Inflammatory macrophage (primary cell): Measurements from ENCODE around the gene BBS9.
"Not testable (repeated sequence)": the region's sequence is repeated elsewhere in the genome, so short reads cannot be mapped to it uniquely, and the experiment has no call there.

ENCODE experiments used
- DNase-seq, 2 donors: peaks; one replicate each; pipeline ENCODE4 v3.0.0-alpha.2; 2020 to 2022

BBS9 gene

DNA sequence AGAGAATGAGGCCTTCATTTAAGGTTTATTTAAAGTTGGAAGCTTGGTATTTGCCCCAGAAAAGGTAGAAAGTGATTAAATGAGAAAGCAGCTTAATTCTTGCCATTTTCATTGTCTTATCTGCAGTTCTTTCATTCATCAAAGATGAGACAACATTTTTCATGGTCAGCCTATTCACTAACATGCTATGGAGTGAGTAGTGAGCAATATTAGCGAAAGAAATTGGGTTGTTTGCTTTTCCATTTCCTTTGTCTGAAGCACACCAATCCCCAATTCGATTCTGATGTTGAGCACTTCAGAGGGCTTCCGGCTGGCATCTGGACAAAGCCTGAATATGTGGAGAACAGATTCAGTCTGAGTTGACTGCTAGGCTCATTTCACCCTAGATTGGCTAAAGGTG, 317.2 kb downstream of the BBS9 start:
- DNase-seq: no peak

- no peak for DNase-seq
Observed at GRCh38 chr7:33448035-33448434, 318.7 kb downstream of the BBS9 start.

DNA sequence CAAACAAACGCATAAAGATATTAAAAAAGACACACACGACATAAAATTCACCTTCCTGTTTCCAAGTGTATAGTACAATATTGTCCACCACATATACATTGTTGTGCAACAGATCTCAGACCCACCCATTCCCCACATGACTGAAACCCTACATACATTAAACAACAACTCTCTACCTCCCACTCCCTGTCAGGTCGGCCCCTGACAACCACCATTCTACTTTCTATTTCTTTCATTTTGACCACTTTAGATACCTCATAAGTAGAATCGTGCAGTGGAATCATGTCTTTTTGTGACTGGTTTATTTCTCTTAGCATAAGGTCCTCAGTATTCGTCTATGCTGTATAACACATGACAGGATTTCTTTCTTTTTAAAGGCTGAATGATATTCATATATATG, 320.5 kb downstream of the BBS9 start:
- no peak for DNase-seq

- no peak for DNase-seq
Observed at GRCh38 chr7:33452805-33453502, 323.6 kb downstream of the BBS9 start.

GRCh38 chr7:33457039-33457438, 327.7 kb downstream of the BBS9 start:
- no peak for DNase-seq

DNA sequence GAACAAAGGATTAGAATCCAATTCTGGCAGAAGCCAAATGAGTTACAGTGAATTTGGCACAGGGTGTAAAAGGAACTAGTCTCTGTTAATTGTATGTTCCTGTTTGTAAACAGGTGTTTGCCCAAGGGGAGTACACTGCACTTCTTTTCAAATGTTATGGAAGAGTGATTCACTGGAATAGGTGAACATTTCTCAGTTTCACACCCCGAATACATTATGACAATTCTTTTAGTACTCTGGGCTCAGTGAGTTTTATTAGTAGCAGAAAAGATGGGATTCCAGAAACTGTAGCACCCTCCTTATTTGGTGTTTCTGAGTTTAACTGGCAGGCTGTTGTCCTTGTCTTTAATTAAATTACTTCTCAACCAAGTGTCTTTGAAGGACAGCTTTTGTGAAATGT, 329.2 kb downstream of the BBS9 start:
- no peak for DNase-seq

DNA sequence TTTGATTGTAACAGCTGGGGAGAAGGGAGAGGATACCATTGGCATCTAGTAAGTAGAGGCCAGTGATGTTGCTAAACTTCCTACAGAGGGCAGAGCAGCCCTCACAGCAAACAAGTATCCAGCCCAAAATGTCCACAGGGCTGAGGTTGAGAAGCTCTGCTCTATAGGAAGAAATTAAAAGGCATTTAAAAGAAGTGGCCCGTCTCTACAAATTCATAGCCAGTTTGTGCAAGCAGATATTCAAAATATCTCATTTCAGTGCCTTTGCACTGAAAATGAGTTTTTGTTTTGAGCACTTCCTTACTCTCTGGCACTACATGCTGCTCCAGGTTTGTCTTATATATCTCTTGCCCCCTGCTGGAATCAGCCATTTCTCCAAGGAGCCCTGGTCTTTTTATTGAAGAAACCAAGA, 330.0 kb downstream of the BBS9 start:
- DNase-seq: peak in 1 of 2 donors; percentile 3

DNA sequence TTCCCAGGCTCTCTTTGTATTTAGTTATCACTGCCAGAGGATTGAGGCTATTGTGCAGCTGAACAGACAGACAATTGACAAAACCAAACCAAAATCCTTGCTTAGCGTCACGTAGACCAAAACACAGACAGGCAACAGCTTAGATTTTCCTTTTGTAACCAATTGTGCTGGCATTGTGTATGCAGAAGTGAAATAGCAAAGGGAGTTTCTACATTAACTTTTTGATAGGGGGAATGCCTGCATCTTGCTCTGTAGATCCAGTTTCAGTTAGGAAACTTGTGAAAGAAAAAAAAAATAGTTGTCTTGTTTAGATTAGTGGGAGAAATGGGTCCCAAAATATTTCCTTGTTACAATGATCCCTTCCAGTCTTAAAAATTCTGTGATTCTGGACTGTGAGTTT, 333.8 kb downstream of the BBS9 start:
- DNase-seq: no peak

GRCh38 chr7:33466203-33466602, 336.8 kb downstream of the BBS9 start:
- DNase-seq: no peak

GRCh38 chr7:33471636-33472242, 342.4 kb downstream of the BBS9 start:
- DNase-seq: no peak

- DNase-seq: no peak
Observed at GRCh38 chr7:33472348-33473025, 343.1 kb downstream of the BBS9 start.

DNA sequence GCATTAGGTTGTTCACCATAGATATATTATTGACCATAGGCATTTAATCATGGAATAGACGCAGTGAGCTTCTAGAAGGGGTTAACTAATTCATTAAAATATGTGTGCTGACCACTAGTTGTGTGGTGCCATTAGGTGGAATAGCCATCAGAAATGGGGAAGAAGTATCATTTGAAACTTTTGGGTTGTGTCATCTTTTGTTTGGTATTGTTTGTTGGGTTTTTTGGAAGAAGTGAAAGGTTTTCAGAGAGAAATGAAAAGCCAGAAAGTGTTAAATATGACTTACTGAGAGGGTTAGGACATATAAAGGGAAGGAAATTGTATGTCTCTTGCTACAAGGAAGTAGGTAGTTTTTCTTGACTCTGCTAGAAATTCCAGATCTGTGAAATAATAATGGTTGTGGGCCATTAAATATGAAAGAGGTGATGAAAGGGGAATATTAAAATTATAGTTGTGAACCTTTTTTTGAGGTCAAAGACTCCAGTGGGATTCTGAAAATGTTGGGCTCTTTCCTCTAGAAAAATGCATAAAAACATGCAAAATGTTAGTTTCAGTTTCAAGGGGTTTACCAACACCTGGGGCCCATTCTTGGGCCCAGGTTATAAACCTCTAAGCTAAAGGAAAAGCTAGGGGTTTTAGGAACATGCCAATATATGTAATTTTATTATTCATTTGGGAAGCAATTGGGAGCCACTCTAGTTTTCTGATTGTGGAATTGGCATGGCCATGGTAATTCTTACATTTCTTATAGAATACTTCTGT, 348.5 kb downstream of the BBS9 start:
- no peak for DNase-seq

GRCh38 chr7:33484476-33484875, 355.1 kb downstream of the BBS9 start:
- not testable (repeated sequence) for DNase-seq

DNA sequence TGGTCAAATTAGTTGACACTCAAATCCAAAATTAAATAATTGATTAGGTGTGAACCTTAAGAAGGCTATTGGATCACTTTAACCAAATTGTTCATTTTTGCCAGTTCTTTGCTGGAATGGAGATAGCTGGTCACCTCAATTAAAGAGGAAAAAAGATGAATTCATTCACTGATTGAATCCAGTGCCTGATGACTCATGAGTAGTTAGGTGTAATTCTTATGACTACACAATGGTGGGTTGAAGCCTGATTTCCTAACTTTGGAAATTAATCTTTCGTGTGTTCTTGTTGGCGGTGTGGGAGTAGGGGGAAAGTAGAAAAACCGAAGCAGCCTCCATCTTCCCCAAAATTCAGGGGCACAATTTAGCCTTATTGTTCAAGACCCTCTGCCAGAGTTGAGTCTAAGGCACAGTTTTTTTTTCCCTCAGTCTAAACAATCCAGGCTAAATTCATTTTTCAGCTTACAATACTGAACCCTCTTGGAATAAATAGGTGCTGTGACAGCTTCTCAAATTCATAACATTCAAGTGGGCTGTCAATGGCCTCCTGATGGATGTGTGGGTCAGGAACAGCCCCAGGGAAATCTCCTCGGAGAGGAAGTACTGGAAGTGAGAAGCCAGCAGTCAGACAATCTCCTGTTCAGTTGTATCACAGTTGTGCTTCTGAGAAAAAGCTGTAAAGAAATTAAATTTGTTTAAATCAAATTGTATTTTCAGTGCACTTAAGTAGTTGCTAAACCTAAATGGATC, 356.6 kb downstream of the BBS9 start:
- DNase-seq: no peak

DNA sequence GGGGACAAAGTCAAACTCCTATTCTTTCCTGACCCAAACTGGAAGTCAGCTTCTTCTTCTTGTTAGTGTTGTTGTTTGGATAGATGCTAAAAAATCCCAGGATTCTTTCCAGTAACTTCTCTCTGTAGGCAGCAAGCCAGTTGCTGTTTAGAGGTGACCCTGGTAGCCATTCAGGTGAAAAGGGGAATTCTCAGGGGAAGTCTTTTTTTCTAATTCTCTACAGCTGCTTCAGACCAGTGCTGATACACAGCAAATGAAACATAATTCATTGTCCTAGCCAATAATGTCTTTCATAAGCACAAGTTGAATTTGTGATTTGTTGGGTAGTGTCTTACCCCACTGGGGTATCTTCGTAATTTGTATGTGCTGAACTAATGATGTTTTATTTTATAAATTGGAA, 357.3 kb downstream of the BBS9 start:
- DNase-seq: no peak

- DNase-seq: no peak
Observed at GRCh38 chr7:33487998-33488682, 358.8 kb downstream of the BBS9 start.

DNA sequence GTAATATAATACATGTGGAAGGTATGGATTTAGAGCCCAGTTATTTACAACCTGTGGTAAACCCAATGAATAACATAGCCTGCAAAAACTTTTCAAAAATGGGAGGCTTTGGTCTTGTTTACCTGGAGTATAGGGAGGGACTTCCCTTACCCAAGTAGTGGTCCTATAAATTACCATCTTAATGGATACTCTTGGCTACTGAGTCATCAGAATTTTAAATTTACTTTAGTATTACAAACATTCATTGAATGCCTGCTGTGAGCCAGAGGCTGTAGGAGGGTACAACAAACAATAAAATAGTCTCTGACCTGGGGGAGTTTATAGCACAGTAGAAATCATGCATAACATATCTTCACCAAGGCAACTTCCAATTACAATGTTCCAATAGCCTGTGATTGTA, 365.1 kb downstream of the BBS9 start:
- no peak for DNase-seq

- no peak for DNase-seq
Observed at GRCh38 chr7:33495207-33495606, 365.8 kb downstream of the BBS9 start.

DNA sequence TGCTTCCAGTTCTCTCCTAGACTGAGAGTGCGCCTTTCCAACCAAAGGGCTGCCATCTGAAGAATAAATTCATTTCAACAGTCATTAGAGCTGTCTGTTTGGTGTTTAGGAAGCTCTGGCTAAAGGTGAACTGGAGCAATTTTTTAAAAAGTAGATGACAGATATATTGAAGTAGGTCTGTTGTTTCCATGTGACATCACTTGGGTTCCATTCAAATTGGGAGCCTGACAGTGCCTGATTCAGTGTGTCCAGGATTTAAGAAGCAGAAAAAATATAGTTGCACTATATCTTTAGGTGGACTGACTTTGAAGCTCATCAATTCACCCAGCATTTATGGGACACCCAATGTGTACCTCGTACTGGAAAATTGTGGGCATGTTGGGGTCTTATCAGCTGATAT, 367.7 kb downstream of the BBS9 start:
- no peak for DNase-seq

DNA sequence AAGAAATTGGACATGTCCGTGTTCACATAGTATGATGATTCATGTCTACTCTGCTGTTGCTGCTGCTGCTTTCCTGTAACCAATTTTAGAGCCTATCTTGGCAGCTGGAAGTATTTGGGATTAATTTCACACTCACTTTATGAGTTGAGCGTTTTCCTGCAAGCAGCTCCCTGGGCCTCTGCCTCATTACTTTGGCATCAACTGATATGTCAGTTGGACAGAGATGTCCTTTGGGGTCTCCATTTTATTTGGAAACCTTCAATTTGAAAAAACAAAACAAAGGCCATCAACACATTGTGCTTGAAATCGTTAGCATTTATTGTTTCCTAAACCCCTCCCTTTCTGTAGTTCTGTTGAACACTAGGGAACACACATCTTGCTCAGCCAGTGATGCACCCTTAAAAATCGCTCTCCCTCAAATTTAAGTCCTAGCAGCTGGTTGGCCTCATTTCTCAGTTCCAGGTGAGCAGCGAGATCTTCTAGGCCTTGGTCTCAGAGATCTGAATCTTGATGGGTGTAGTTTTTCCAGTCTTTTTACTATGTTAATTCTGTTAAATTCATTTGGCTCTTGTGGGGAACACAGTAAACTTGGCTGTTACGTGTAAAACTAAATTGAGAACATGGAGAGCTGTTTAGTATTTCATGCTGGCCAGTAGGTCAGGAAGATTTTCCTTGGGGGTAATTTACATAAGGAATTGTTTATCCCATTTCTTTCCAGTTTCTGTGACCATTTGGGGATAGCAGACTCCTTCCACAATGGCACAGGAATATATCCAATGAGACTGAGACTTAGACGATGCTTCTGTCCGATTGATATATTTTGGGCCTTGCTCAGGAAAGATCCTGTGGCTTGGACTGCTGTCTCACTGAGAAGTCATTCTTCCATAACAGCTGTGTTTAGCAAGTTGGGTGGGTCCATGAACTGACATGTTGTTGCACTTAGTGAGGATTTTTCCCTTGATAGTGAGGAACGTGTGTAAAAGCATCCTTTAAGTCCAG, 371.6 kb downstream of the BBS9 start:
- DNase-seq: no peak

- no peak for DNase-seq
Observed at GRCh38 chr7:33503014-33503413, 373.6 kb downstream of the BBS9 start.
